Right renal pelvis (tissue), 4 donors: ENCODE data around the gene ARHGAP15. TPM values are rescaled to one million over a fixed set of nuclear protein-coding genes. Genes with fewer than 3 reads are reported as not detected.

Experiments
- DNase-seq, 4 donors: peaks; one replicate each; pipeline ENCODE4 v3.0.0-alpha.2; 2013; ENCODE audit warnings: low read depth in 4 of 4, low spot score in 3 of 4, missing footprints in 1 of 4
- polyA plus RNA-seq, 4 donors: library from polyadenylated mRNA; unstranded; fragments of 120-200 nt; gene quantifications; one replicate each; pipeline ENCODE4 v1.2.1, GENCODE V29; 2013; ENCODE audit not compliant: insufficient read length in 4 of 4

ARHGAP15 gene
- polyA plus RNA-seq, 4 donors = 4.3 to 7.5 (median 6.1) TPM

- DNase-seq = no peak
Measured at GRCh38 chr2:143698352-143698751, 569.1 kb downstream of the ARHGAP15 start.

- DNase-seq = no peak
Measured at GRCh38 chr2:143698888-143699570, 569.8 kb downstream of the ARHGAP15 start.

GRCh38 chr2:143700865-143701264 is 571.6 kb downstream of the ARHGAP15 start:
- DNase-seq = no peak

- no peak for DNase-seq
Measured at GRCh38 chr2:143701785-143702184, 572.6 kb downstream of the ARHGAP15 start.

- DNase-seq = no peak
Measured at GRCh38 chr2:143702931-143703330, 573.7 kb downstream of the ARHGAP15 start.

GRCh38 chr2:143704451-143705106 is 575.4 kb downstream of the ARHGAP15 start:
- DNase-seq = no peak

GRCh38 chr2:143705108-143705707 is 576.0 kb downstream of the ARHGAP15 start:
- no peak for DNase-seq

GRCh38 chr2:143706354-143706753 is 577.1 kb downstream of the ARHGAP15 start:
- DNase-seq = no peak

- no peak for DNase-seq
Measured at GRCh38 chr2:143708682-143709081, 579.5 kb downstream of the ARHGAP15 start.

GRCh38 chr2:143710196-143710595 is 581.0 kb downstream of the ARHGAP15 start:
- no peak for DNase-seq

- DNase-seq = no peak
Measured at GRCh38 chr2:143710879-143711278, 581.7 kb downstream of the ARHGAP15 start.

- no peak for DNase-seq
Measured at GRCh38 chr2:143716522-143716921, 587.3 kb downstream of the ARHGAP15 start.

GRCh38 chr2:143717053-143717452 is 587.8 kb downstream of the ARHGAP15 start:
- no peak for DNase-seq

- DNase-seq = peak in 1 of 4 donors; percentile 37
Measured at GRCh38 chr2:143717536-143718168, 588.4 kb downstream of the ARHGAP15 start.

- no peak for DNase-seq
Measured at GRCh38 chr2:143718745-143719144, 589.5 kb downstream of the ARHGAP15 start.

GRCh38 chr2:143719406-143719805 is 590.2 kb downstream of the ARHGAP15 start:
- no peak for DNase-seq

GRCh38 chr2:143720095-143720664 is 591.0 kb downstream of the ARHGAP15 start:
- DNase-seq = no peak

GRCh38 chr2:143725400-143725799 is 596.2 kb downstream of the ARHGAP15 start:
- no peak for DNase-seq

GRCh38 chr2:143726151-143726845 is 597.1 kb downstream of the ARHGAP15 start:
- no peak for DNase-seq

- no peak for DNase-seq
Measured at GRCh38 chr2:143728498-143728897, 599.3 kb downstream of the ARHGAP15 start.
